H1 (cell line): ENCODE results near the gene LRBA. TPM values are rescaled to one million over a fixed set of nuclear protein-coding genes. Genes with fewer than 3 reads are reported as not detected.

Experiments
- CTCF ChIA-PET: fragments of 300-600 bp; sonication (Branson Sonifier 250); formaldehyde crosslinking; loops from one replicate; lab custom pipeline; 2021; ENCODE audit not compliant: partially characterized antibody; lab: Charles Lee
- POLR2A ChIA-PET: fragments of 300-600 bp; sonication (Branson Sonifier 250); formaldehyde crosslinking; loops from one replicate; lab custom pipeline; 2021; ENCODE audit warnings: inconsistent platforms; ENCODE audit not compliant: partially characterized antibody; lab: Charles Lee
- DNase-seq, 2 experiments: peaks; one replicate each; pipeline versions ENCODE4 v3.0.0 to v3.0.0-alpha.2; 2010 to 2022; ENCODE audit warnings: low spot score in 2 of 2, low read depth in 1 of 2, mixed read lengths in 1 of 2
- FAIRE-seq: peaks from 2 replicates; lab custom pipeline; 2011; peaks lifted over from hg19 to GRCh38; lab: Jason Lieb, UNC
- H2AFZ ChIP-seq: 2 replicates; pipeline ENCODE4 v1.8.1; 2012; ENCODE audit warnings: low read length, inconsistent platforms
- H2AK5ac ChIP-seq: 2 replicates; pipeline ENCODE4 v1.6.1; 2013; ENCODE audit warnings: low read depth, low read length
- H2BK120ac ChIP-seq: replicated peaks from 2 replicates; pipeline ENCODE3; 2013; ENCODE audit warnings: low read depth, low read length, inconsistent platforms
- H2BK12ac ChIP-seq: 2 replicates; pipeline ENCODE4 v1.6.1; 2013; ENCODE audit warnings: low read depth, low read length
- H2BK15ac ChIP-seq: 2 replicates; pipeline ENCODE4 v1.6.1; 2013; ENCODE audit warnings: low read length
- H2BK20ac ChIP-seq: 2 replicates; pipeline ENCODE4 v1.6.1; 2013; ENCODE audit warnings: low read length
- H2BK5ac ChIP-seq: 2 replicates; pipeline ENCODE4 v1.6.1; 2013; ENCODE audit warnings: low read depth, low read length
- H3K14ac ChIP-seq: 2 replicates; pipeline ENCODE4 v1.6.1; 2013; ENCODE audit warnings: inconsistent platforms; ENCODE audit not compliant: insufficient read length
- H3K18ac ChIP-seq: 2 replicates; pipeline ENCODE4 v1.6.1; 2013; ENCODE audit warnings: low read length; ENCODE audit errors: extremely low read depth
- H3K23ac ChIP-seq: 2 replicates; pipeline ENCODE4 v1.6.1; 2013; ENCODE audit warnings: inconsistent platforms; ENCODE audit not compliant: insufficient read length
- H3K23me2 ChIP-seq: 2 replicates; pipeline ENCODE4 v1.6.1; 2013; ENCODE audit warnings: low read depth, low read length
- H3K27ac ChIP-seq: 2 replicates; pipeline ENCODE4 v1.6.1; 2011; ENCODE audit warnings: low read depth, low read length, inconsistent platforms
- H3K27me3 ChIP-seq, 4 experiments: replicated peaks in 1 of 4; 1 replicate in 1 of 4; 2 replicates in 3 of 4; pipeline versions ENCODE4 v1.6.1 to v1.8.1; 2011 to 2013; ENCODE audit warnings: low read length in 3 of 4, mild to moderate bottlenecking in 3 of 4, inconsistent platforms in 2 of 4, mixed read lengths in 2 of 4, moderate library complexity in 1 of 4; ENCODE audit not compliant: control insufficient read depth in 3 of 4, insufficient read depth in 3 of 4; ENCODE audit errors: extremely low read depth in 1 of 4
- H3K36me3 ChIP-seq, 4 experiments: 2 replicates each; pipeline versions ENCODE4 v1.6.1 to v1.8.1; 2011 to 2013; ENCODE audit warnings: mild to moderate bottlenecking in 4 of 4, low read length in 3 of 4, moderate library complexity in 2 of 4, control low read depth in 1 of 4, inconsistent platforms in 1 of 4; ENCODE audit not compliant: insufficient read depth in 4 of 4, control insufficient read depth in 2 of 4
- H3K4ac ChIP-seq: replicated peaks from 2 replicates; pipeline ENCODE3; 2013; ENCODE audit warnings: low read length, low read depth, mixed read lengths, inconsistent platforms; ENCODE audit not compliant: insufficient read length
- H3K4me1 ChIP-seq, 4 experiments: replicated peaks in 1 of 4; 1 replicate in 1 of 4; 2 replicates in 3 of 4; pipeline versions ENCODE4 v1.6.1 to v1.8.1; 2011 to 2013; ENCODE audit warnings: low read length in 3 of 4, inconsistent platforms in 2 of 4, mixed read lengths in 1 of 4; ENCODE audit not compliant: insufficient read depth in 4 of 4, control insufficient read depth in 3 of 4
- H3K4me2 ChIP-seq, 2 experiments: 2 replicates each; pipeline versions ENCODE4 v1.6.1 to v1.8.1; 2011 to 2013; ENCODE audit warnings: low read depth in 2 of 2, low read length in 2 of 2, control low read depth in 1 of 2, inconsistent platforms in 1 of 2, mild to moderate bottlenecking in 1 of 2; ENCODE audit not compliant: insufficient read depth in 1 of 2
- H3K4me3 ChIP-seq, 4 experiments: fragments of 200-600, 300-600 bp in 1 of 4; sonication (generic), shearing (Covaris generic), sonication (Bioruptor Twin) in 1 of 4; 2 replicates each; pipeline versions ENCODE4 v1.5.1 to v1.8.1; 2011 to 2016; ENCODE audit warnings: low read length in 4 of 4, low read depth in 3 of 4, control low read depth in 2 of 4, inconsistent platforms in 2 of 4, mild to moderate bottlenecking in 2 of 4, mixed read lengths in 1 of 4, moderate library complexity in 1 of 4; ENCODE audit not compliant: insufficient read depth in 2 of 4; ENCODE audit errors: extremely low read depth in 1 of 4
- H3K56ac ChIP-seq: replicated peaks from 2 replicates; pipeline ENCODE3; 2013; ENCODE audit warnings: low read depth, mild to moderate bottlenecking, mixed read lengths, low read length, inconsistent platforms; ENCODE audit not compliant: insufficient read length
- H3K79me1 ChIP-seq: 2 replicates; pipeline ENCODE4 v1.6.1; 2013; ENCODE audit warnings: low read depth, low read length, control low read depth
- H3K79me2 ChIP-seq, 2 experiments: 2 replicates each; pipeline versions ENCODE4 v1.6.1 to v1.8.1; 2012 to 2013; ENCODE audit warnings: low read length in 2 of 2, mild to moderate bottlenecking in 2 of 2, inconsistent platforms in 1 of 2; ENCODE audit not compliant: insufficient read depth in 2 of 2, control insufficient read depth in 1 of 2
- H3K9ac ChIP-seq, 4 experiments: replicated peaks in 1 of 4; 1 replicate in 1 of 4; 2 replicates in 3 of 4; pipeline versions ENCODE4 v1.6.1 to v1.8.1; 2011 to 2013; ENCODE audit warnings: low read depth in 3 of 4, low read length in 3 of 4, control low read depth in 2 of 4, mild to moderate bottlenecking in 2 of 4, moderate library complexity in 2 of 4, inconsistent platforms in 1 of 4; ENCODE audit errors: extremely low read depth in 1 of 4
- H3K9me3 ChIP-seq, 2 experiments: 2 replicates each; pipeline versions ENCODE4 v1.6.1 to v1.8.1; 2012 to 2013; ENCODE audit warnings: mild to moderate bottlenecking in 2 of 2, moderate library complexity in 2 of 2, control low read depth in 1 of 2, inconsistent platforms in 1 of 2, low read depth in 1 of 2, low read length in 1 of 2, mixed read lengths in 1 of 2; ENCODE audit not compliant: insufficient read depth in 2 of 2
- H4K20me1 ChIP-seq, 2 experiments: replicated peaks in 1 of 2; 2 replicates each; pipeline versions ENCODE3 to v1.8.1; 2011 to 2013; ENCODE audit warnings: inconsistent platforms in 2 of 2, low read length in 2 of 2, mild to moderate bottlenecking in 1 of 2; ENCODE audit not compliant: insufficient read depth in 2 of 2, control insufficient read depth in 1 of 2
- H4K5ac ChIP-seq: 2 replicates; pipeline ENCODE4 v1.6.1; 2013; ENCODE audit warnings: low read length, low read depth, mixed read lengths, inconsistent platforms; ENCODE audit not compliant: insufficient read length
- H4K8ac ChIP-seq: 2 replicates; pipeline ENCODE4 v1.8.0; 2013; ENCODE audit warnings: mild to moderate bottlenecking, moderate library complexity, low read length, inconsistent platforms; ENCODE audit not compliant: insufficient read depth; ENCODE audit errors: extremely low read depth
- H4K91ac ChIP-seq: replicated peaks from 2 replicates; pipeline ENCODE3; 2013; ENCODE audit warnings: low read length, mixed read lengths, inconsistent platforms; ENCODE audit not compliant: insufficient read length
- FOSL1 ChIP-seq: IDR thresholded peaks from 2 replicates; pipeline ENCODE4 v1.6.1; 2011; ENCODE audit warnings: mild to moderate bottlenecking, low read depth, low read length, moderate library complexity; ENCODE audit not compliant: insufficient read depth
- KDM5A ChIP-seq: fragments of 200-600 bp; IDR thresholded peaks from 2 replicates; pipeline ENCODE4 v1.7.1; 2012; ENCODE audit warnings: mild to moderate bottlenecking, low read length, inconsistent platforms, mixed read lengths
- POLR2A ChIP-seq, 2 experiments: IDR thresholded peaks; 1 replicate in 1 of 2; 2 replicates in 1 of 2; pipeline ENCODE4 v1.6.1; 2011; ENCODE audit warnings: low read depth in 2 of 2, low read length in 2 of 2, mild to moderate bottlenecking in 2 of 2; ENCODE audit errors: control extremely low read depth in 1 of 2
- RAD21 ChIP-seq, 2 experiments: IDR thresholded peaks in 1 of 2; conservative IDR thresholded peaks in 1 of 2; 2 replicates each; pipeline ENCODE4 v1.6.1; 2011; ENCODE audit warnings: low read depth in 2 of 2, low read length in 2 of 2, improper control_type of control experiment in 1 of 2, inconsistent platforms in 1 of 2, mild to moderate bottlenecking in 1 of 2, moderate library complexity in 1 of 2
- RXRA ChIP-seq: IDR thresholded peaks from 2 replicates; pipeline ENCODE4 v1.6.1; 2011; ENCODE audit warnings: low read depth, mild to moderate bottlenecking, low read length, moderate library complexity; ENCODE audit not compliant: insufficient read depth
- TCF12 ChIP-seq: IDR thresholded peaks from 2 replicates; pipeline ENCODE4 v1.6.1; 2011; ENCODE audit warnings: low read depth, mild to moderate bottlenecking, low read length
- WGBS, 2 experiments: shearing (Covaris generic) in 1 of 2; methylation state at CpG; one replicate each; pipeline versions ENCODE4 v1.1.6 to v1.1.7; 2013 to 2015; ENCODE audit warnings: low lambda C conversion rate in 2 of 2, mixed read lengths in 2 of 2, inconsistent platforms in 1 of 2, low coverage in 1 of 2, missing lambda C conversion rate in 1 of 2; ENCODE audit not compliant: insufficient replicate concordance in 2 of 2, insufficient coverage in 1 of 2, insufficient read length in 1 of 2; ENCODE audit errors: extremely low coverage in 1 of 2, missing lambda C conversion rate in 1 of 2; 5-methylcytosine and 5-hydroxymethylcytosine counted together
- polyA plus RNA-seq, 7 experiments: library from polyadenylated mRNA; depleted of rRNA in 3 of 7; stranded (reverse) in 5 of 7; unstranded in 2 of 7; fragments of >200 nt in 5 of 7; fragments of 200-250 nt in 2 of 7; gene quantifications; 1 replicate in 5 of 7; 2 replicates in 1 of 7; 4 replicates in 1 of 7; pipeline versions ENCODE4 v1.2.1 to v1.2.3, GENCODE V29; 2011 to 2013; ENCODE audit warnings: missing spikeins in 2 of 7, mixed read lengths in 2 of 7
- total RNA-seq: library from RNA; stranded (reverse); fragmentation: NEBNext Ultra II Directional; extraction: Animal tissue kit (Norgen Biotek cat#: 25700); gene quantifications from 2 replicates; pipeline ENCODE4 v1.2.1, GENCODE V29; 2021
- TF ChIP-seq, protein P1 (sequence below): IDR thresholded peaks from 2 replicates; pipeline ENCODE4 v1.6.1; 2012; ENCODE audit warnings: inconsistent platforms

The LRBA gene
- total and polyA plus RNA-seq, 2 of the 8 experiments (the other 6 are each of a cell fraction or from before 2014, with no cell fraction given): 54.6 to 83.2 TPM

GRCh38 chr4:150814873-150815272 lies 200.2 kb downstream of the LRBA start:
- ChIA-PET CTCF (no interaction called here), POLR2A (no interaction called here)
- H3K18ac ChIP-seq: no peak overlapping the region
- DNase-seq (no peak), FAIRE-seq (no peak)
- H3K27me3 ChIP-seq: no peaks in the 10 kb centered on the region
- H3K23ac ChIP-seq: no peak overlapping the region
- no peak overlapping the region for H2AFZ ChIP-seq
- WGBS, 2 experiments: 89% methylated on average over 1 of the region's 1 CpG; no CpG with 5 or more reads in 1 of the 2 experiments
- no peak overlapping the region for H4K8ac ChIP-seq
- H3K23me2 ChIP-seq: no peaks in the 10 kb centered on the region
- no peaks in the 10 kb centered on the region for H3K79me2 ChIP-seq
- no peaks in the 10 kb centered on the region; a peak in 2 of 8 replicates for H3K36me3 ChIP-seq
- TF ChIP-seq, protein P1, sequence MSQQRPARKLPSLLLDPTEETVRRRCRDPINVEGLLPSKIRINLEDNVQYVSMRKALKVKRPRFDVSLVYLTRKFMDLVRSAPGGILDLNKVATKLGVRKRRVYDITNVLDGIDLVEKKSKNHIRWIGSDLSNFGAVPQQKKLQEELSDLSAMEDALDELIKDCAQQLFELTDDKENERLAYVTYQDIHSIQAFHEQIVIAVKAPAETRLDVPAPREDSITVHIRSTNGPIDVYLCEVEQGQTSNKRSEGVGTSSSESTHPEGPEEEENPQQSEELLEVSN: no peak
- no peak for TF ChIP-seq RXRA
- no peak for TF ChIP-seq POLR2A (IDR thresholded peaks at IDR 0.05; ENCODE audit: control extremely low read depth in 1 of 2, low read depth in 2 of 2, low read length in 2 of 2)
- no peak for TF ChIP-seq RAD21 (IDR thresholded peaks at IDR 0.05 in 1 of 2, conservative IDR thresholded peaks at IDR 0.05 in 1 of 2; ENCODE audit: low read depth in 2 of 2, low read length in 2 of 2)
- TF ChIP-seq KDM5A: no peak
- TF ChIP-seq FOSL1: no peak
- TF ChIP-seq TCF12: no peak
- no peak overlapping the region for H2BK20ac ChIP-seq
- H3K4ac ChIP-seq: no peak overlapping the region
- no peak overlapping the region for H3K9ac ChIP-seq
- H2BK15ac ChIP-seq: no peak overlapping the region
- no peak overlapping the region for H4K5ac ChIP-seq
- no peak overlapping the region for H2BK120ac ChIP-seq
- H3K4me2 ChIP-seq: no peak overlapping the region
- no peaks in the 10 kb centered on the region for H4K20me1 ChIP-seq
- H3K9me3 ChIP-seq: no peaks in the 10 kb centered on the region
- H3K56ac ChIP-seq: no peak overlapping the region
- no peak overlapping the region for H2AK5ac ChIP-seq
- no peak overlapping the region for H3K4me3 ChIP-seq
- no peak overlapping the region for H3K27ac ChIP-seq
- H2BK5ac ChIP-seq: no peak overlapping the region
- H3K79me1 ChIP-seq: no peaks in the 10 kb centered on the region
- no peak overlapping the region for H4K91ac ChIP-seq
- no peaks in the 10 kb centered on the region for H3K4me1 ChIP-seq
- no peak overlapping the region for H2BK12ac ChIP-seq
- no peak overlapping the region for H3K14ac ChIP-seq
